GM18519 (cell line): ENCODE data around the gene RALGPS1.

ENCODE experiments used
- ATAC-seq: cut with Tn5 transposase; IDR thresholded peaks from one replicate; pipeline ENCODE4 v1.9.1; 2021; ENCODE audit warnings: mild to moderate bottlenecking, moderate library complexity; ENCODE audit not compliant: unreplicated experiment, low FRiP score

The RALGPS1 gene

DNA sequence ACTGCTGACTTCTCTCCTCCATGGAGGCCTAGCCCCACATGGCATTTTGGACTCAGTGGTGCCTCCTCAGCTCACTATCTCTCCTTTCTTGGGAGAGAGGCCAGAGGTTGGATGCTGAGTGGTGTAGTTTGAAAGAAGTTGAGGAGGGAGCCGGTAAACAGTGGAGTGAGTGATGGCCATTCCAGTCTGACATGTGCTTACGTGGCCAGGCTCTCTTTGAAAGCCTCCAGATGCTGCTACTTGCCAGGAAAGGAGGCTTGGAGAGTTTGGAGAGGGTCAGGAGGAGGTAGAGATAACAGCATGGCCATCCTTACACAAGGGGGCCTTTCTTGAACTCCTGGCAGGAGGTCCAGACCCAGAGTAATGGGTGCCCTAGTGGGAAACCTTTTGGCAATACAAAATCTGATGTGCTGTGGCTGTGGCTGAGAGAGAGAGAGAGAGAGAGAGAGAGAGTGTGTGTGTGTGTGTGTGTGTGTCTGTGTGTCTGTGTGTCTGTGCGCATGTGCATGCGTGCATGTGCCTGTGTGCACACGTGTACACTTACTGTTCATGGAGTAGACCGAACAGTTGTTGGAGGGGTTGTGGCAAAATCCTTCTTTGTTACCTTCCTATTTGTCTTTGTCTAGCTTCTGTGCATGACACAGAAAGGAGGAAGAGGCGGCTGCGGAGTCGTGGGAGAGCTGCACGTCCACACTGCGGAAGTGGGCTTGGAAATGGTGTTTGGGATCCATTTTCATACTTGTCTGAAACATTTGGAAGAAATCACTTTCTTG lies 37.8 kb downstream of the RALGPS1 start:
- no peak for ATAC-seq

DNA sequence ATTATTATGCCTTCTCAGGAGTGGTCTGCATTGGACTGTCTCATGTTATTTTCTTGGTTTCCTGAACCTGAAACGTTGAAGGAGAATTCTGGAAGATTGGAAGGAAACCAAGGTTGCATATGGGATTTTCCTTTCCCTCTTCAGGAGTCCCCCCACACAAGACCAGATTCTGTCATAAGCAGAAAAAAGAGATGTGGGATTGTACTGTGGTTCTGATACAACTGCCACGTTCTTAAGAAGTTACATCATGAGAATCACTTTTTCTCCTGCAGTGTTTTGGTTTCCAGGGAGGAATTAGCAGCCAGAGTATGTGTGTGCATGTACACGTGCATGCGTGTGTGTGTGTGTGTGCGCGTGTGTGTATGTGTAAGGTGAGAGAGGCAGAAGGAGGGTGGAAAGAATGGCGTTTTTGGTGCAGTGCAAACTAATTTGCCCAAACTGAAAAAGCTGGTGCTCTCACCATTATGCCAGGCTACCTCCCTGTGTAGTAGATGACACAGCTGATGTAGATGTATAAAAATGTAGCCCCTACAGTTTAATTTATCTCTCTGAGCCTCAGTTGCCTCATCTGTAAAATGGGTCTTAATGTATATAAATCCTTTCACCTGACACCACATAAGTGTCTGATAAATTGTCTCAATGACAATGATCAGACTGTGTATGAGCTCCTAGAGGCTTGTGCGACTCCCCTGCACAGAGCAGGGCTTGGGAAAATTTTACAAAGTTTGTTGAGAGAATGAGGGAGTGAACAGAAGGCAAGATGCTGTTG lies 38.6 kb downstream of the RALGPS1 start:
- ATAC-seq: no peak

- ATAC-seq: no peak
Measured at GRCh38 chr9:126955811-126956210, 41.2 kb downstream of the RALGPS1 start.

DNA sequence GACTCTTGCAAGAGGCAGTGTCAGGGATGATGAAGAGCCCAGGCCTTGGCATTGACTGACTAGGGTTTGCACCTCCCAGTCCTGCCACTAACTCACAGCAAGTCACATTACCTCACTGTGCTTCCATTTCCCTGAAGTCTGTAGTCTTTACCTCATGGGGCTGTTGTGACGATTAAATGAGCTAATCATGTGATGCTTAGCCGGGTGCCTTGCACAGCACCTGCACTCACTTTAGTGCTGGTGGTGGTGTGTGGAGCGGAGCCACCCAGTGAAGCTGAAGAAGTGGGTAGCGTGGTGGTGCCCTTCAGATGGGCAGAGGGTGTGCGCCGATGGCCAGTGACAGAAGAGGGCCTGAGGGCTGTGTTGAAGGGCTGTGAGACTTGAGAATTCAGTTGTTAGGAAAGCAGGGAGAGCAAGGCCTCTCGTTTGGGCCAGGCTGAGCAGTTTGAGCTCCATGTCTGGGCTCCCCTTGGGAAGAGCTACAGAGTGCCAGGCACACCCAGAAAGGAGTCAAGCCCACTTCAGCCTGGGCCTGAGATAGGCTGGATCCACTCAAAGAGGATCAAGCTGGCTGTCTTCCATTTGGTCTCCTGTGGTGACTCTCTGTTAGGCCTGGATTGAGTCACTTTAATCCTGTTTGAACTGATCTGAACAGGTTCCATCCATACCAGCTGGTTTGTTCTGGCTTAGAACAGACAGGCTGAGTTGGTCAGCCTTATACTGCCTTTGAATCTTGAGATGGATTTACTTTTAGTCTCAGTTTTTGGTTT lies 42.5 kb downstream of the RALGPS1 start:
- ATAC-seq: no peak

DNA sequence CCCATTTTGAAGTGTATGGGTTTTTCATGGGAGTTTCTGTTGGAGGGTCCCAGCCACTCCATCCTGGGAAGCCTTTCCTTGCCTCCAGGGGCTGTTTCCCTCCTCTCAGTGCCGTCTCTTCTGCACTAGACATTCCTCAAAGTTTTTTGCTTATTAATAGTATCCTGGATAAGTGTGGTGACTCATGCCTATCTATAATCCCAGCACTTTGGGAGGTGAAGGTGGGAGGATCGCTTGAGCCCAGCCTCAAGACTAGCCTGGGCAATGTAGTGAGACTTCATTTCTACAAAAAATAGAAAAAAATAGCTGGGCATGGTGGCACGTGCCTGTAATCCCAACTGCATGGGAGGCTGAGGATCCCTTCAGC lies 43.1 kb downstream of the RALGPS1 start:
- ATAC-seq: no peak

GRCh38 chr9:126959336-126959735 lies 44.8 kb downstream of the RALGPS1 start:
- no peak for ATAC-seq

DNA sequence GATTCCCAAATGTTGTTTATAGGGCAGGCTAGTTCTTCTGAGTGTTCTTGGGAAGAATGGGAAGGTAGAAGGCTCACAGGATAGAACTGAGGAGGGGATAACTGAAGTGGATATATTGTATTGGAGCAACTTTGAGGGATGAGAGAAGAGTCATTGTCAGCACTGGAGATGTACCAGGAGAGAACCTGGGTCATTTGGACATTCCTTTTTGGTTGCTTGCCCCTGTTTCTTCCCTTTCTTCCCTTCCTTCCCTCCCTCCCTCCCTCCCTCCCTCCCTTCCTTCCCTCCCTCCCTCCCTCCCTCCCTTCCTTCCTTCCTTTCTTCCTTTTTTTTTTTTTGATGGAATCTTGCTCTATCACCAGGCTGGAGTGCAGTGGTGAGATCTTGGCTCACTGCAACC lies 45.3 kb downstream of the RALGPS1 start:
- ATAC-seq: no peak

- no peak for ATAC-seq
Measured at GRCh38 chr9:126962336-126962735, 47.8 kb downstream of the RALGPS1 start.

- ATAC-seq: no peak
Measured at GRCh38 chr9:126965077-126965476, 50.5 kb downstream of the RALGPS1 start.

GRCh38 chr9:126965541-126966428 lies 51.2 kb downstream of the RALGPS1 start:
- ATAC-seq: no peak

DNA sequence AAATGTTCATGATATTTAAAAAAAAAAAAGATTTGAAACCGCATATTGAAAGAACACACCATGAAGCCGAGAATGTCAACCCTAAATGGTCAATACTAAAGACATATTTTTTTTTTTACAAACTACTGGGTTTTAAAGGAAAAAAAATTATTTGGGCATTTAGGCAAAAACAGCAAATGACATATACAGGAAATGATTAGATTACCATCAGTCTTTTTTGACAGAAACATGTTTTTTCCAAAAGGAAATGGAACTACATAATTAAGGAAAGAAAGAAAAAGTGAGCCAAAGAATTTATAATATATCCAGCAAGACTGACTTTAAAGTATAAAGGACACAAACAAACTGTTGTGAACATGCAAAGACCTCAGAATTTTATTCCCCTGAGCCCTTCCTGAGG lies 56.7 kb downstream of the RALGPS1 start:
- ATAC-seq: no peak

DNA sequence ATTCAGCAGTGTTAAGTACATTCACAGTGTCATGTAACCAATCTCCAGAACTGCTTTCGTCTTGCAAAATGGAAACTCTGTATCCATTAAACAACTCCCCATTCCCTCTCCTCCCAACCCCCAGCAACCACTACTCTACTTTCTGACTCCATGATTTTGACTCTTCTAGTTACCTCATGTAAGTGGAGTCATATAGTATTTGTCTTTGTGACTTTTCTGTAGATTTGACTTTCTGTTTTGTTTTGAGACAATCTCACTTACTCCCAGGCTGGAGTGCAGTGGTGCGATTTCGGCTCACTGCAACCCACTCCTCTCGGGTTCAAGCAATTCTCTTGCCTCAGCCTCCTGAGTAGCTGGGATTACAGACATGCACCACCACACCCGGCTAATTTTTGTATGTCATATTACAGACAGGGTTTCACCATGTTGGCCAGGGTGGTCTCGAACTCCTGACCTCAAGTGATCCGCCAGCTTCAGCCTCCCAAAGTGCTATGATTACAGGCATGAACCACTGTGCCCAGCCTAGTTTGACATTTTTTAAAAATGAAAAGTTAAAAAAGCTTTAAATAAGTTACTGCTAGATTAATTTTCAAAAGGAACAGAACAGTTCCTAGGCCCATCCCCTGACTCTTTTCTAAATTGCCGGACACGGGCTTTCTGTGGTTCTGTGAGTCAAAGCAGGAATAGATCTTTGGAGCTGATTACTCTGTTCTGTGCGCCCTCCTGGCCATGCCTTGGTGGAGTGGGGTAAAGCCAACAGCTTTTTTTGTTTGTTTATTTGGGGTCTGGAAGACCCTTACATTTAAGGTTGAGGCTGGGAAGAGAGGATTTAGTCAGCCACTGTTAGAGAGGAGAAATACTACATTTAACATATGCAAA lies 59.3 kb downstream of the RALGPS1 start:
- no peak for ATAC-seq

- no peak for ATAC-seq
Measured at GRCh38 chr9:126974594-126974993, 60.0 kb downstream of the RALGPS1 start.

- no peak for ATAC-seq
Measured at GRCh38 chr9:126975327-126976220, 61.0 kb downstream of the RALGPS1 start.

- no peak for ATAC-seq
Measured at GRCh38 chr9:126979461-126979860, 64.9 kb downstream of the RALGPS1 start.

GRCh38 chr9:126980231-126980630 lies 65.6 kb downstream of the RALGPS1 start:
- no peak for ATAC-seq

- no peak for ATAC-seq
Measured at GRCh38 chr9:126981218-126981617, 66.6 kb downstream of the RALGPS1 start.

DNA sequence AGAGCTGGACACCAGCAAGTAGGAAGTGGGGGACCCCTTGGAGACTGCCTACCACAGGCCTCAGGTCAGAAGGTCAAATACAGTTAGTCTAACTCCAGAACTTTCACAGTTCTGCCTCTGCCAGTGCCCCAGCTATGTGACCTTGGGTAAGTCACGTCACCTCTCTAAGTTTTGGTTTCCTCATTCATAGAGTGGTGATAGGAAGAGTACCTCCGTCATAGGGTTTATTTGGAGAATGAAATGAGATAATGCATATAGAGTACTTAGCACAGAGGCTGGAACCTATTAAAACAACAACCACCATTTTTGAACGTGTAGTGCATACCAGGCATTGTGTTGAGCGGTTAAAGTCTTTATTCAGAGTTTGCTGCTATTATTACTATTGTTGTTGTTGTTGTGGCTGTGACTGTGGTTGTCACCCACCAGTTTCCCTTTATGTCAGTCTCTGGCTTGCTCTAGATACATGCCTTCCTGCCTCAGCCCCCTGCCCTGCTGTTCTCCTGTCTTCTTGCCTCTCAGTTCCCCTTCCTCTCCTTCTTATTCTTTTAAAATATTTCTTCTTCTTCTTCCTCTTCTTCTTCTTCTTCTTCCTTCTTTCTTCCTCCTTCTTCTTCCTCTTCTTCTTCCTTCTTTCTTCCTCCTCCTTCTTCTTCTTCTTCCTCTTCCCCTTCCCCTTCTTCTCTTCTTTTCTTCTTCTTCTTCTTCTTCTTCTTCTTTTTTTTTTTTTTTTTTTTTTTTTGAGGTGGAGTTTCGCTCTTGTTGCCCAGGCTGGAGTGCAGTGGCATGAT lies 67.8 kb downstream of the RALGPS1 start:
- ATAC-seq: no peak
